ENCODE data around the gene PTDSS2.
A peak's percentile ranks its signal among the peaks of the same experiment; 100 is the strongest.
"Not testable (repeated sequence)": the region's sequence is repeated elsewhere in the genome, so short reads cannot be mapped to it uniquely, and the experiment has no call there.

Gene PTDSS2

GRCh38 chr11:504994-505344 is 54.9 kb downstream of the PTDSS2 start:
- DNase-seq (ENCODE audit: low read depth in 3 of 3): no peak

GRCh38 chr11:506238-506994 is 56.3 kb downstream of the PTDSS2 start:
- peak; percentile 92 to 95 (median 94) for DNase-seq (ENCODE audit: low read depth in 3 of 3)

DNA sequence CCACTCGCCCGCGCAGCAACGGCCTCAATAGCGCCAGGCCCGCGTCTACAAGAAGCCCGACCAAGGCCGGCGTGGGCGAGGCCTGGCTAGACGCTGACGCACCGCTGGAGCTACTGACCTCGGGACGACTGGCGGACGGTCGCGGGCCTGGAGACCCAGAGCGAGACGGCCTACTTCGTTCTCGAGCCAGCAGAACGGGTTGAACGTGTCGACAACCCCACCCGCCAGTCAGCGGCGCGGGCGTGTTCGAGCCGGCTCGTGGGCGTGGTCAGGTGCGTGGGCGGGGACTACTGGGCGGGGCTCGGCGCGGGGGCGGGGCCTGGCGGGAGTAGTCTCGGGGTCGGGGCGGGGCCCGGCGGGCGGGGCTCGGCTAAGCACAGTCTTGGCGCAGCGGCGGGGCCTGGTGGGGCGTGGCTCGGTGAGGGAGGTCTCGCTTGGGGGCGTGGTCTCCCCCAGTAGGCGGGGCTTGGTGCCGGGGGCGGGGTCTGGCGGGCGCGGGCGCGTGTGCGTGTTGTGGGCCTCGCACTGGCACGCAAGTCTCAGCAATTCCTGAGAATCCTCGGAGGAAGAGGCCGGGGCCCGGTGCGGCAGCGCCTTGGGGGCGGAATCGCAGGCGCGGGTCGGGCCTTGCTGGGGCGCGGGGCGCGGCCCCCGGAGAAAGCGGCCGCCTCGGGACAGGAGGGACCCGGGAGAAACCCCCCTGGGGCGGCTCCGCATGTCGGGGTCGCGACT is 57.1 kb downstream of the PTDSS2 start, which contains the start of gene RNH1:
TSS of gene RNH1 (minus strand) at position 248 of the 732 bp plus-strand sequence. CDS start 5,080 bp downstream, outside the sequence.
- peak; percentile 99 to 100 (median 100) for DNase-seq (ENCODE audit: low read depth in 3 of 3)

DNA sequence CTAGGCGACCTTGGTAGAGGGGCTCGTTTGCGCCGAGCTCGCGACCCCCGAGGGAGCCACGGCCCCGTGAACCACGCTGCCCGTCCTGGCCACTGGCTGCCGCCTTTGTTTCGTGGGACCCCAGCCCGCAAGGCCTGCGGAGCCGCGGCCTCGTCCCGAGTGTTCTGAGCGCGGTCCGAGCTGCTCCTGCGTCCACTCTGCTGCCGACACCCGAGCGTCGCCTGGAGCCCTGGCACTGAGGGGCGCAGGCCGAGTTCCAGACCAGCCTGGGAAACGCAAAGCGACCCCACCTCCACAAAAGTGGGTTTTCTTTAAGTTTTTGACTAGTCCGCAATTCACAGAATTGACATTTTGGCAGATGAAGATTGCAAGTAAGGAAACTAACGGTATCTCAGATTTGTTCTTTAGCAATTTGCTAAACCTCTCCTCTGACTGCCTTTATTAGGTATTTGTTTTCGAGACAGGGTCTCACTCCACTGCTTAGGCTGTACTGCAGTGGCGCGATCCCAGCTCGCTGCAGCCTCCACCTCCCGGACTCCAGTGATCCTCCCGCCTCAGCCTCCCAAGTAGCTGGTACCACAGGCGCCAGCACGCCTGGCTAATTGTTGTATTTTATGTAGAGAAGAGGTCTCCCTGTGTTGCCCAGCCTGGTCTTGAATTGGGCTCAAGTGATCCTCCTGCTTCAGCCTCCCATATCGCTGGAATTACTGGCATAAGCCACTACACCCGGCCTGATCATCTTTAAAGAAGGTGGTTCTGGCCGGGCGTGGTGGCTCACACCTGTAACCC is 57.8 kb downstream of the PTDSS2 start:
- DNase-seq (ENCODE audit: low read depth in 3 of 3): no peak

GRCh38 chr11:508956-509355 is 58.9 kb downstream of the PTDSS2 start:
- no peak for DNase-seq (ENCODE audit: low read depth in 3 of 3)

DNA sequence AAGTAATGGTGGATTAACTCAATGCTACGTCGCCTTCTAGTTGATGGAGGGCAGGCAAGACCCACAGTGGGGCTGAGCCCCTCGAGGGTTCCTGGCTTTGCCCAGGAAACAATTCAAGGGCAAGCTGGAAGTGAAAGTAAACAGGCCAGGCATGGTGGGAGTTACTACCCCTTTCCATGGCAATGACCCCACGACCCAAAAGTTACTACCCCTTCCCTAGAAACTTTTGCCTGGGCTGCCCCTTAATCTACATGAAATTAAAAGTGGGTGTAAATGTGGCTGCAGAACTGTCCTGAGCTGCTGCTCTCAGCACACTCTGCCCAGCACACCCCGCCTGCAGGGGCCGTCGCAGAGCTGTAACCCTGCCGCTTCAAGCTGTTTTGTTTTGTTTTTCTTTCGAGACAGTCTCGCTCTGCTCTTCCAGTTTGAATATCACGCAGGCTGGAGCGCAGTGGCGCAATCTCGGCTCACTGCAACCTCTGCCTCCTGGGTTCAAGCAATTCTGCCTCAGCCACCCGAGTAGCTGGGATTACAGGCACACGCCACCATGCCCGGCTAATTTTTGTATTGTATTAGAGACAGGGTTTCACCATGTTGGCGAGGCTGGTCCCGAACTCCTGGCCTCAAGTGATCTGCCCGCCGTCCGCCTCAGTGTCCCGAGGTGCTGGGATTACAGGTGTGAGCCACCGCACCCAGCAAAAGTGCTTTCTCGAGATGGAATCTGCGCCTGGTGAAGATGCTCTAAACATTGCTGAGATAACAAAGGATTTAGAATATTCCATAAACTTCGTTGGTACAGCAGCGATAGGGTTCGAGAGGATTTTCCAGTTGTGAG is 62.9 kb downstream of the PTDSS2 start:
- DNase-seq (ENCODE audit: low read depth in 3 of 3): no peak

DNA sequence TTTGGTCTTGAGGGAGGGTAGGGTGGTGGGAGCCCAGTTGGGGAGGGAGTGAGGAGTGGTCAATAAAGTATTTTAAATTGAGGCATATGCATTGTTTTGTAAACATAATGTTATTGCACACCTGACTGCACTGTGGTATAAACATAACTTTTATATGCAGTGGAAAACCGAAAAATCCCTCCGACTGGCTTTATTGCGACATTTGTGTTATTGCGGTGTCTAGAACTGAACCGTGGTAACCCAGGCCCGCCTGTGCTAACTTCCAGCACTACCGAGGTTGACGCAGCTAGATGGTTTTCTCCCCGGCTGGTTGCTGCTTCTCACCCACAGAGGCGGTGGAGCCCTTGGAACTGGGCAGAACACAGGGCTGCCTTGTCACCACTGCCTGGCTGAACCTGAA is 64.5 kb downstream of the PTDSS2 start:
- DNase-seq (ENCODE audit: low read depth in 3 of 3): no peak

GRCh38 chr11:515131-515530 is 65.1 kb downstream of the PTDSS2 start:
- no peak for DNase-seq (ENCODE audit: low read depth in 3 of 3)

GRCh38 chr11:516400-516799 is 66.3 kb downstream of the PTDSS2 start:
- no peak for DNase-seq (ENCODE audit: low read depth in 3 of 3)

- DNase-seq (ENCODE audit: low read depth in 3 of 3): not testable (repeated sequence)
These were observed 67.0 kb downstream of the PTDSS2 start for GRCh38 chr11:516918-517685.

GRCh38 chr11:518463-519202 is 68.6 kb downstream of the PTDSS2 start:
- peak; percentile 80 to 87 (median 80) for DNase-seq (ENCODE audit: low read depth in 3 of 3)

GRCh38 chr11:520428-521176 is 70.5 kb downstream of the PTDSS2 start:
- no peak for DNase-seq (ENCODE audit: low read depth in 3 of 3)

DNA sequence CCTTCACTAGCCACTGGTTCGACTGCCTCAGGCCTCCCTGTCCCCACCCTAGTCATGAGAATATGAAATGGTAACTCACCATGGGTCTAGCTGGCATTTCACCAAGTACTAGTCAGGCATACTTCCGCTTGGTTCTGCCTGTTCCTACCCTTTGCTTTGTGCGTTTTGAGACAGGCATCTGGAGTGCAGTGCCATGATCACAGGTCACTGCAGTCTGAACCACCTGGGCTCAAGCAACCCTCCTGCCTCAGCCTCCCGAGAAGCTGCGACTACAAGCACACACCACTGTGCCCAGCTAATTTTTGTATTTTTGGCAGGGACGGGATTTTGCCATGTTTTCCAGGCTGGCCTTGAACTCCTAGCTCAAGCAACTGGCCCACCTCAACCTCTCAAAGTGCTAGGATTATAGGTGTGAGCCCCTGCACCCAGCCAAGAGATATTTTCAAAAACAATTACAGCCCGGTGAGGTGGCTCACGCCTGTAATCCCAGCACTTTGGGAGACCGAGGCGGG is 71.2 kb downstream of the PTDSS2 start:
- DNase-seq (ENCODE audit: low read depth in 3 of 3): no peak

DNA sequence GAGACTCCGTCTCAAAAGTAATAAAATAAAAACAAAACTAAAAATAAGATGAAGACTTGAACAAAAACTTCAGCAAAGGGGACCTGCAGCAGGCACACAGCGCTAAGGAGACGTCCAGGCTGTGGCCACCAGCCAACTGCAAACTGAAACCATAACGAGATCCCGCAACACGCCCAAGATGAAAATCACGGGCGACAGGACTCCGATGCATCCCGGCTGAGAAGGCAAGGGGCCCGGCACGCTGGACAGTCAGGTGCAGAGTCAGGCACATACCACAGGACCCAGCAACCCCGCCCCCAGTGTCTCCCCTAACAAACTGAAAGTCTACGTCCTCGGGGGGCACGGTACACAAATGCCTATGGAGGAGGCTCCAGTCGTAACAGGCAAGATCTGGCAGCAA is 76.1 kb downstream of the PTDSS2 start:
- DNase-seq (ENCODE audit: low read depth in 3 of 3): no peak

GRCh38 chr11:528166-528814 is 78.2 kb downstream of the PTDSS2 start:
- DNase-seq (ENCODE audit: low read depth in 3 of 3): no peak

DNA sequence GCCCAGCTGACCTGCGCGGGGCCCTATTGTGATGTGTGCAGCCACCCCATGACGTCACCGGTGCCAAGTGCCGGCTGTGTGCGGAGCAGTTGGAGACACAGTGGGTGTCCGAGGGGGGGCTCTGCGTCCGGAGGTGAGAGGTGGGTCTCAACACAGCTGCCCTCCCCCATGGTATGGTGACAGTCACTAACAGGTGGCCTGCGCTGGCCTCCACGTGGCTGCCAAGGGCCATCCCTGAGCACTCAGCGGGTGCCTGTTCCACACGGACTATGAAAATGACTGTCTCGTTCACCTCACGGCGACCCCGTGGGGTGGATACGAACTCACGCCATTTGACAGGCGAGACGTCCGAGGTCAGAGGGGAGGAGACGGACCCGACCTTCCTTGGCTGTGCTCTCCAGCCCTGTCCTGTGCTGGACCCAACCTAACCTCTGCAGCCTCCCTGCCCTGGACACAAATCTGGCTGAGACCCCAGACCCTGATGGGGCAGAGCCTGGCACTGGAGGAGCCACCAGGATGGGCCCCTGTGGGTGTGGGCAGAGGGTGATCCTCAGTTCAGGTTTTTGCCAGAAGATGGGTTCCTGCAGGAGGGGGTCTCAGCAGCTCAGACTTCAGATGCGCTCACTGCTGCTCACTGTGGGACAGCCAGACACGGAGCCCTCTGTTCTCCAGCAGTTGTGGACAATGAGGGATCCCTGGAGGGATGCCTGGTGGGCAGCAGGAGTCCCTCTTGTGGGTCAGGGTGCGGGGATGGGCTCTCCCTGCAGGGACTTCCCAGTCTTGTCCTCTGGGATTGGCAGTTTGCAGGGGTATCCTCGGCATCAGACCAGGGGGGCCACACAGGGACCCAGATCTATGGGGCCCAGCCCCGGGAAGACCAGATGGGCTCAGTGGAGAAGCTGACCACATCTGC is 79.0 kb downstream of the PTDSS2 start:
- DNase-seq (ENCODE audit: low read depth in 3 of 3): no peak

DNA sequence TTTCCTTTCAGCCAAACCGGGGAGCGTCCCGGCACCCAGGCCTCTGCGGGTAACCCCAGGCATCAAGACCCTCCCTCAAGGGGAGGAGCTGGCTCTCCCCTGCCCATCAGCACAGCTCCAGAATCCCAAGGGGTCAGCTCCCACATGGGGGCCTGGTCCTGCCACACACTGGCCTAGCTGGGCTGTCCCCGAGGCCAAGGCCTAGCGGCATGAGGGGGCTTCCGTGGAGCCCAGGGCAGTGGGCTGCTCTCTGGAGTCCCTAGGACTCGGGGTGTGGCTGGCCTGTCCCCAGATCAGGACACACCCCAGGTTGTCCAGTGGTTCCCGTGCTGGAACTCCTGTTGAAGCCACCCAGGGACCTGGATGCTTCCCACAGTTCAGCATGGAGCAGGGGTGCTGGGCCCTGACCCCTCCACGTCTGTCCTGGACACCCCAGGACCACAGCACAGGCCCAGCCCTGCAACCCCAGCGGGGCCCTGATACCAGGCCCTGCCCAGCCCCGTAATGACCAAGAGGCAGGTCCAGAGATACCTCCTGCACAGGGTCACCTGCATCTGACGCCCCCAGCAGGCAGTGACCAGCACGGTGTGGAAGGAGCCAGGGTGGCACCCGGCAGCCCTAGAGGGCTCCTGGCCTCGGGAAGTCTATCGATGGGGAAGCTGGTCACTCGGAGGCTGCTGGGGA is 79.8 kb downstream of the PTDSS2 start:
- DNase-seq (ENCODE audit: low read depth in 3 of 3): no peak

Measured in stimulated activated CD4-positive, alpha-beta T cell treated with anti-CD3 and anti-CD28 coated beads, TNF-alpha, amount 100 ng/mL, for 4 hours (primary cell).